NCI-H2029 (cell line): ENCODE data around the gene CCDC9.
"Not testable (repeated sequence)": the region's sequence is repeated elsewhere in the genome, so short reads cannot be mapped to it uniquely, and the experiment has no call there.

Experiments used
- DNase-seq: peaks from one replicate; lab custom pipeline; 2025; lab: John Stamatoyannopoulos, UW

Gene CCDC9

GRCh38 chr19:47300867-47301266 lies 44.5 kb downstream of the CCDC9 start:
- not testable (repeated sequence) for DNase-seq

- DNase-seq: no peak
Measured at GRCh38 chr19:47302249-47302648, 45.9 kb downstream of the CCDC9 start.

- no peak for DNase-seq
Measured at GRCh38 chr19:47303966-47304365, 47.6 kb downstream of the CCDC9 start.

- peak; percentile 46 for DNase-seq
Measured at GRCh38 chr19:47305309-47305751, 49.0 kb downstream of the CCDC9 start.

DNA sequence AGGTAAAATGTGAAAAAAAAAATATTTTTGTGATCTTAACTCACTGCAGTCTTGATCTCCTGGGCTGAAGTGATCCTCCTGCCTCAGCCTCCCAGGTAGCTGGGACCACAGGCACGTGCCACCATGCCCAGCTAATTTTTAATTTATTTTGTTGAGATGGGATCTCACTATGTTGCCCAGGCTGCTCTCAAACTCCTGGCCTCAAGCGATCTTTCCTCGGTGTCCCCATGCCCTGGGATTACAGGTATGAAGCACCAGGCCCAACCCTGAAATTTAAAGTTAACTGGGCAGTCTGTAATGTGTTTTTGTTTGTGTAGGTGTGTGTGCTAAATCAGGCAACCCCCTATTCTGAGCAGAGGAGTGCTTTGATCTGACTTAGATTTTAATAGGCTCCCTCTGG lies 50.0 kb downstream of the CCDC9 start:
- no peak for DNase-seq

DNA sequence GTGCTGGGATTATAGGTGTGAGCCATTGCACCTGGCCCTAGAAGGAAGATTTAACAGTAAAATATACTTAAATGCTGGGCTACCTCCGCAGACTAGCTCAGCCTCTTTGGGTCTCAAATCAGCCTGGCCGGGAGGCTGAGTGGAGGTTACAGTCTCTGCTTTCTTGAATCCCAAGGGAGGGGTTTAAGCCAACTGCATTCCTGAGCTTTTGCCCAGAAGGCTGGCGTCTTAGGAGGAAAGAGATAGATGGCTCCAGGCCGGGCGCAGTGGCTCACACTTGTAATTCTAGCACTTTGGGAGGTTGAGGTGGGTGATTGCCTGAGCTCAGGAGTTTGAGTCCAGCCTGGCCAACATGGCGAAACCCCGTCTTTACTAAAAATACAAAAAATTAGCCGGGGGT lies 52.7 kb downstream of the CCDC9 start:
- no peak for DNase-seq

DNA sequence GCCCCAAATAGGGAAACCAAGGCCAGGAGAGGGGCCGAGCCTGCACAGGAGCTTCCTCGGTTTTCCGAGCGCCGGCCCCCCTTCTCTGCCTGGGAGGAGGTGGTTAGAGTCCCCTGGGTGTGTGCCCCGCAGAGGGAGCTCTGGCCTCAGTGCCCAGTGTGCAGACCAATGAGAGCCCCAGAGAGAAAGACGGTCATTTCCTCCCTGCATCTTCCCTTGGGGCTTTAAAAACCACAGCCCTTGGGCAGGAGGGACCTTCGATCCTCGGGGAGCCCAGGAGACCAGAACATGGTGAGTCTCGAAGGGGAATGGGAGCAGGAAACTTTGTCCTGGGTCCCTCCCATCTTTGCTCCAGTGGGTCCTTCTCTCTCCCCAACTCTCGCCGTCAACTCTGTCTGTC lies 53.3 kb downstream of the CCDC9 start, which contains the start of gene C5AR1:
C5AR1 (plus strand) TSS at position 254 of the 400 bp plus-strand sequence; CDS start at position 289, 35 bp downstream.
- DNase-seq: no peak

GRCh38 chr19:47310323-47310722 lies 54.0 kb downstream of the CCDC9 start:
- DNase-seq: no peak

- peak; percentile 37 for DNase-seq
Measured at GRCh38 chr19:47310819-47311218, 54.5 kb downstream of the CCDC9 start.

- DNase-seq: no peak
Measured at GRCh38 chr19:47312366-47313006, 56.2 kb downstream of the CCDC9 start.

GRCh38 chr19:47313754-47314295 lies 57.5 kb downstream of the CCDC9 start:
- no peak for DNase-seq

DNA sequence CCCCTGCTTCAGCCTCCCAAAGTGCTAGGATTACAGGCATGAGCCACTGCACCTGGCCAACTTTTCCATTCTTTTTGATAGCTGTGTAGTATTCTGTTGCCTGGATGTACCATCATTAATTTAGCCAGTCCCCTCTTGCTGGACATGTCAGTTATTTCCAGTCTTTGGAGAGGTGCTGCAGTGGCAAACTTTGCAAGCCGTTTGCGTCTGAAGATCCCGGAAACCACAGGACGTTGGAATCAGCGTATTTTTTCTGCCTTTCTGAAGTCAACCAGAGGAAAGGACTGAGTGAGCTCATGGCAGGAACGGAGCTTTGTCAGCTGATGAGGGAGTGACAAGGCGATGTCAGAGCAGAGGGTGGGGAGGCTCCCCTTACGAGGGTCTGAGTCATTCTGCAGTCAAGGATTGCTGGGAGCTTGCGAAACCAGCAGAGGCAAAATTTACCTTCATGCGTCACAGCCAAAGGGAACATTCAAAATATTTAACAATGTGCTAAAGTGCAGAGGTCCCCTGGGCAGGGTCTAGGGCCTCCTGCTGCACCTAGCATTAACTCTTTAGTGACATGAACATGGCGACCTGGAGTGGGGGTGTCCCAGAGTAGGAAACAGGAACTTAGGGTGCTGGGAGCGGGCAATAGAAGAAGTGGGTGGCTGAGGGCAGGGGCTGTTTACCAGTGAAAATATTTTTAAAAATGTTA lies 58.9 kb downstream of the CCDC9 start:
- DNase-seq: no peak

GRCh38 chr19:47316513-47316912 lies 60.2 kb downstream of the CCDC9 start:
- DNase-seq: no peak

DNA sequence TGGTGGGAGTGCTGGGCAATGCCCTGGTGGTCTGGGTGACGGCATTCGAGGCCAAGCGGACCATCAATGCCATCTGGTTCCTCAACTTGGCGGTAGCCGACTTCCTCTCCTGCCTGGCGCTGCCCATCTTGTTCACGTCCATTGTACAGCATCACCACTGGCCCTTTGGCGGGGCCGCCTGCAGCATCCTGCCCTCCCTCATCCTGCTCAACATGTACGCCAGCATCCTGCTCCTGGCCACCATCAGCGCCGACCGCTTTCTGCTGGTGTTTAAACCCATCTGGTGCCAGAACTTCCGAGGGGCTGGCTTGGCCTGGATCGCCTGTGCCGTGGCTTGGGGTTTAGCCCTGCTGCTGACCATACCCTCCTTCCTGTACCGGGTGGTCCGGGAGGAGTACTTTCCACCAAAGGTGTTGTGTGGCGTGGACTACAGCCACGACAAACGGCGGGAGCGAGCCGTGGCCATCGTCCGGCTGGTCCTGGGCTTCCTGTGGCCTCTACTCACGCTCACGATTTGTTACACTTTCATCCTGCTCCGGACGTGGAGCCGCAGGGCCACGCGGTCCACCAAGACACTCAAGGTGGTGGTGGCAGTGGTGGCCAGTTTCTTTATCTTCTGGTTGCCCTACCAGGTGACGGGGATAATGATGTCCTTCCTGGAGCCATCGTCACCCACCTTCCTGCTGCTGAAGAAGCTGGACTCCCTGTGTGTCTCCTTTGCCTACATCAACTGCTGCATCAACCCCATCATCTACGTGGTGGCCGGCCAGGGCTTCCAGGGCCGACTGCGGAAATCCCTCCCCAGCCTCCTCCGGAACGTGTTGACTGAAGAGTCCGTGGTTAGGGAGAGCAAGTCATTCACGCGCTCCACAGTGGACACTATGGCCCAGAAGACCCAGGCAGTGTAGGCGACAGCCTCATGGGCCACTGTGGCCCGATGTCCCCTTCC lies 63.9 kb downstream of the CCDC9 start:
- DNase-seq: no peak
